Measurements from ENCODE around the gene PXDC1. TPM values are rescaled to one million over a fixed set of nuclear protein-coding genes. Genes with fewer than 3 reads are reported as not detected.
"Not testable (repeated sequence)": the region's sequence is repeated elsewhere in the genome, so short reads cannot be mapped to it uniquely, and the experiment has no call there.

PXDC1 gene
- total and polyA plus RNA-seq, 12 donors, result 3.7 to 46.7 (median 22.5) TPM

GRCh38 chr6:3762359-3762758 lies 10.8 kb upstream of the PXDC1 start:
- peaks cover 0 to 4% of the 10 kb centered on the region in 2 donors for H3K4me1 ChIP-seq (replicated peaks in 1 of 2)
- no peaks in the 10 kb centered on the region for H3K36me3 ChIP-seq (replicated peaks in 1 of 2)
- intact Hi-C loops (cut with DNase I), result no loop called here
- no peaks in the 10 kb centered on the region for H3K27me3 ChIP-seq
- no peaks in the 10 kb centered on the region for H3K9me3 ChIP-seq (replicated peaks in 1 of 3)
- H3K4me3 ChIP-seq, result no peak overlapping the region
- no peak overlapping the region for H3K27ac ChIP-seq
- TF ChIP-seq, protein P1, sequence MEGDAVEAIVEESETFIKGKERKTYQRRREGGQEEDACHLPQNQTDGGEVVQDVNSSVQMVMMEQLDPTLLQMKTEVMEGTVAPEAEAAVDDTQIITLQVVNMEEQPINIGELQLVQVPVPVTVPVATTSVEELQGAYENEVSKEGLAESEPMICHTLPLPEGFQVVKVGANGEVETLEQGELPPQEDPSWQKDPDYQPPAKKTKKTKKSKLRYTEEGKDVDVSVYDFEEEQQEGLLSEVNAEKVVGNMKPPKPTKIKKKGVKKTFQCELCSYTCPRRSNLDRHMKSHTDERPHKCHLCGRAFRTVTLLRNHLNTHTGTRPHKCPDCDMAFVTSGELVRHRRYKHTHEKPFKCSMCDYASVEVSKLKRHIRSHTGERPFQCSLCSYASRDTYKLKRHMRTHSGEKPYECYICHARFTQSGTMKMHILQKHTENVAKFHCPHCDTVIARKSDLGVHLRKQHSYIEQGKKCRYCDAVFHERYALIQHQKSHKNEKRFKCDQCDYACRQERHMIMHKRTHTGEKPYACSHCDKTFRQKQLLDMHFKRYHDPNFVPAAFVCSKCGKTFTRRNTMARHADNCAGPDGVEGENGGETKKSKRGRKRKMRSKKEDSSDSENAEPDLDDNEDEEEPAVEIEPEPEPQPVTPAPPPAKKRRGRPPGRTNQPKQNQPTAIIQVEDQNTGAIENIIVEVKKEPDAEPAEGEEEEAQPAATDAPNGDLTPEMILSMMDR (IDR thresholded peaks at IDR 0.05), result no peak
- no peak for TF ChIP-seq POLR2A (IDR thresholded peaks at IDR 0.05)
- DNase-seq, result no peak
- WGBS, 4 donors, result 91 to 94% (median 93%) methylated on average over 15 of the region's 15 CpGs

DNA sequence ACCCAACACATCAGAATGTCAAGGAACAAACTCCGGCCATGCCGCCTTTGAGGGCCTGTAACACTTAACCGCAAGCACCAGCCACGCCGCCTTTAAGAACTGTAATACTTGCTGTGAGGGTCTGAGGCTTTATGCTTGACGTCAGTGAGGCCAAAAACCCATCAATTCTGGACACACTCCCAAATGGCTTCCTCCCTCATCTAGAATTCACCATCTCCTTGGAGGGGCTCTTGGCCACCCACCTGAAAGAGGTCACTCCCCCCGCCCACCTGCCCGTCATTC lies 10.4 kb upstream of the PXDC1 start:
- H3K27ac ChIP-seq, result no peak overlapping the region
- WGBS, 4 donors, result 89 to 97% (median 95%) methylated on average over 8 of the region's 8 CpGs

GRCh38 chr6:3759646-3760232 lies 8.2 kb upstream of the PXDC1 start:
- 64 to 83% (median 78%) methylated on average over 6 of the region's 6 CpGs for WGBS, 4 donors

More for the DNA sequence above, 10.4 kb upstream of the PXDC1 start:
- Histone ChIP-seq H3K4me3 (no peak overlapping the region), H3K36me3 (replicated peaks in 1 of 2) (no peaks in the 10 kb centered on the region), H3K4me1 (replicated peaks in 1 of 2) (peaks cover 0 to 4% of the 10 kb centered on the region in 2 donors), H3K27me3 (no peaks in the 10 kb centered on the region), H3K9me3 (replicated peaks in 1 of 3) (no peaks in the 10 kb centered on the region)
- intact Hi-C loops (cut with DNase I), result no loop called here
- no peak for TF ChIP-seq POLR2A (IDR thresholded peaks at IDR 0.05)
- DNase-seq, result no peak

GRCh38 chr6:3758842-3759144 lies 7.3 kb upstream of the PXDC1 start:
- DNase-seq, result no peak
- no peak for TF ChIP-seq POLR2A (IDR thresholded peaks at IDR 0.05)
- TF ChIP-seq, protein P1 (IDR thresholded peaks at IDR 0.05), result no peak
- Histone ChIP-seq H3K36me3 (replicated peaks in 1 of 2) (no peaks in the 10 kb centered on the region), H3K27ac (no peak overlapping the region), H3K4me1 (replicated peaks in 1 of 2) (no peaks in the 10 kb centered on the region), H3K9me3 (replicated peaks in 1 of 3) (no peaks in the 10 kb centered on the region), H3K4me3 (no peak overlapping the region), H3K27me3 (no peaks in the 10 kb centered on the region)
- intact Hi-C loops (cut with DNase I), result no loop called here
- whole genome bisulfite sequencing, 4 donors, result 72 to 94% (median 82%) methylated on average over 7 of the region's 7 CpGs

More at GRCh38 chr6:3759646-3760232, 8.2 kb upstream of the PXDC1 start:
- Histone ChIP-seq H3K9me3 (replicated peaks in 1 of 3) (no peaks in the 10 kb centered on the region), H3K27ac (peak overlapping the region in 3 of 5 donors; percentile 17 to 45 (median 32)), H3K4me3 (no peak overlapping the region), H3K27me3 (no peaks in the 10 kb centered on the region), H3K4me1 (replicated peaks in 1 of 2) (no peaks in the 10 kb centered on the region), H3K36me3 (replicated peaks in 1 of 2) (no peaks in the 10 kb centered on the region)
- TF ChIP-seq POLR2A (IDR thresholded peaks at IDR 0.05), result no peak
- TF ChIP-seq, protein P1 (IDR thresholded peaks at IDR 0.05), result no peak
- DNase-seq, result peak in 2 of 7 donors; percentile 39 to 50
- intact Hi-C loops (cut with DNase I), result no loop called here

DNA sequence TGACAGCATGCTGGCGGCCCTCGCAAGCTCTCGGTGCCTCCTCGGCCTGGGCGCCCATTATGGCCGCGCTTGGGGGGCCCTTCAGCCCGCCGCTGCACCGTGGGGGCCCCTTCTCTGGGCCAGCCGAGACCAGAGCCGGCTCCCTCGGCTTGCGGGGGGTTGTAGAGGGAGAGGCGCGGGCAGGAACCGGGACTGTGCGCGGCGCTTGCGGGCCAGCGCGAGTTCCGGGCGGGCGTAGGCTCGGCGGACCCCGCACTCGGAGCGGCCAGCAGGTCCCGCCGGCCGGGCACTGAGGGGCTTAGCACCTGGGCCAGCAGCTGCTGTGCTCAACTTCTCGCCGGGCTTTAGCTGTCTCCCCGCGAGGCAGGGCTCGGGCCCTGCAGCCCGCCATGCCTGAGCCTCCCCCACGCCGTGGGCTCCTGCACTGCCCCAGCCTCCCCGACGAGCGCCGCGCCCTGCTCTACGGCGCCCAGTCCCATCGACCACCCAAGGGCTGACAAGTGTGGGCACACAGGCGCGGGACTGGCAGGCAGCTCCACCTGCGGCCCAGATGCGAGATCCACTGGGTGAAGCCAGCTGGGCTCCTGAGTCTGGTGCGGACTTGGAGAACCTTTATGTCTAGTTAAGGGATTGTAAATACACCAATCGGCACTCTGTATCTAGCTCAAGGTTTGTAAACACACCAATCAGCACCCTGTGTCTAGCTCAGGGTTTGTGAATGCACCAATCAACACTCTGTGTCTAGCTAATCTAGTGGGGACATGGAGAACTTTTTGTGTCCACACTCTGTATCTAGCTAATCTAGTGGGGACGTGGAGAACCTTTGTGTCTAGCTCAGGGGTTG lies 6.7 kb upstream of the PXDC1 start:
- H3K9me3 ChIP-seq (replicated peaks in 1 of 3); H3K27ac ChIP-seq; H3K27me3 ChIP-seq; H3K4me1 ChIP-seq (replicated peaks in 1 of 2); H3K36me3 ChIP-seq (replicated peaks in 1 of 2); intact Hi-C loops (cut with DNase I); H3K4me3 ChIP-seq; DNase-seq: not testable (repeated sequence)
- WGBS, 4 donors, result 96 to 97% (median 97%) methylated on average over 15 to 57 of the region's 57 CpGs

All from adrenal gland (tissue), 12 donors.